ENCODE results near the gene HEXIM2.

- TF ChIP-seq CTCF (IDR thresholded peaks at IDR 0.05) (no peak), POLR2A (IDR thresholded peaks at IDR 0.05) (no peak)
Observed at GRCh38 chr17:45115871-45116270, 45.8 kb upstream of the HEXIM2 start.

Measured in heart left ventricle (tissue), 13 donors.